AG04449 (cell line): Measurements from ENCODE around the gene PCDH1.
A peak's percentile ranks its signal among the peaks of the same experiment; 100 is the strongest.

Experiments used
- CTCF ChIA-PET: fragments of 350-600 bp; formaldehyde crosslinking; extraction: SDS; loops from one replicate; lab custom pipeline; 2021; ENCODE audit warnings: antibody characterized with exemption; lab: Yijun Ruan, JAX
- POLR2A ChIA-PET: fragments of 400-600, 350-600 bp; formaldehyde crosslinking; extraction: SDS; loops from one replicate; lab custom pipeline; 2020; ENCODE audit warnings: antibody characterized with exemption, inconsistent platforms; lab: Yijun Ruan, JAX
- DNase-seq: peaks from one replicate; pipeline ENCODE4 v3.0.0-alpha.2; 2010; ENCODE audit warnings: low read depth, low spot score
- H3K4me3 ChIP-seq: 2 replicates; pipeline ENCODE4 v1.5.1; 2011; ENCODE audit warnings: low read depth, mild to moderate bottlenecking, control low read depth, low read length
- TF ChIP-seq, protein P1 (sequence below): IDR thresholded peaks from one replicate; pipeline ENCODE4 v1.5.1; 2011; ENCODE audit warnings: mild to moderate bottlenecking, moderate library complexity, low read length, control low read depth, inconsistent platforms; ENCODE audit not compliant: insufficient read depth; ENCODE audit errors: missing control alignments

PCDH1 gene

DNA sequence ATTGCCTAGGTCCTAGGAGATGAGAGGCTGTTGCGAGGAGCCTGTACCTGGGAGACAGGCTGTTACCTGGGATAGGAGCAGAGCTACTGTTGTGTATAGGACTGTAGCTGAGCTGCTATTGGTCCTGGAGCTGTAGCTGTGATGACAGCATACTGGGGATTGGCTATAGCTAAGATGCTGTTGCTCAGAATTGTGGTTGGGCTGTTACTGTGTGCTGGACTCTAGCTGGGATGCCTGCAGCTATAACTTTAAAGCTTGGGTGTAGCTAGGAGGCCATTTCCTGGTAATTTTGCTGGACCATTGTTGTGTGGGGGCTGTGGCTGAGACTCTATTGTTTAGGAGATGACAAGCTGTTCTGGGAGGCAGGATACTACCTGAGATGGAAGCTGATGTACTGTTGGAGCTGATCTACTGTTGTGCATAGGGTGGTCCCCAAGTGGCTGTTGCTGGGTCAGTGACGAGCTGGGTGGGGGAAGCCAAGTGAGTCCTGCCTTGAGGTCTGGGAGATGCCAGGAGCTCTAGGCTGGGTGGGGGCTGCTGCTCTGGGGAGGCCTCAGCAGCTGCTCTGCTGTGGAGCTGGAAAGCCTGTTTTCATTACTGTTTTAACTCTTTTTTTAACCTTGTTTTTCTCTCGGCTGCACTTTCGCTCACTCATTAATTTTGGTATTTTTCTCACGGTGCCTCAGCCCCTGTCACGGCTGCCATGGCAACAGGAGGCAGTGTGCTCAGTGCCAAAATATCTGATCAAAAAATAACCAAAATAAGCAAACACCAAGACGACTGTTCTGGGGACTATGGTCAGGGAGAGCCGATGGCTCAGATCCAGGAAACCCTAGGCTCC is 3.0 kb upstream of the PCDH1 start:
- ChIA-PET CTCF (interaction anchor here (0.9 to 12.8 kb wide), 22 partner anchors 9 to 227 kb away, joined by 3 to 567 read pairs (median 11); partner anchors contain the start of genes PCDH12 and RNF14), POLR2A (no interaction called here)
- TF ChIP-seq, protein P1, sequence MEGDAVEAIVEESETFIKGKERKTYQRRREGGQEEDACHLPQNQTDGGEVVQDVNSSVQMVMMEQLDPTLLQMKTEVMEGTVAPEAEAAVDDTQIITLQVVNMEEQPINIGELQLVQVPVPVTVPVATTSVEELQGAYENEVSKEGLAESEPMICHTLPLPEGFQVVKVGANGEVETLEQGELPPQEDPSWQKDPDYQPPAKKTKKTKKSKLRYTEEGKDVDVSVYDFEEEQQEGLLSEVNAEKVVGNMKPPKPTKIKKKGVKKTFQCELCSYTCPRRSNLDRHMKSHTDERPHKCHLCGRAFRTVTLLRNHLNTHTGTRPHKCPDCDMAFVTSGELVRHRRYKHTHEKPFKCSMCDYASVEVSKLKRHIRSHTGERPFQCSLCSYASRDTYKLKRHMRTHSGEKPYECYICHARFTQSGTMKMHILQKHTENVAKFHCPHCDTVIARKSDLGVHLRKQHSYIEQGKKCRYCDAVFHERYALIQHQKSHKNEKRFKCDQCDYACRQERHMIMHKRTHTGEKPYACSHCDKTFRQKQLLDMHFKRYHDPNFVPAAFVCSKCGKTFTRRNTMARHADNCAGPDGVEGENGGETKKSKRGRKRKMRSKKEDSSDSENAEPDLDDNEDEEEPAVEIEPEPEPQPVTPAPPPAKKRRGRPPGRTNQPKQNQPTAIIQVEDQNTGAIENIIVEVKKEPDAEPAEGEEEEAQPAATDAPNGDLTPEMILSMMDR = no peak
- DNase-seq = no peak
- H3K4me3 ChIP-seq = no peak overlapping the region

GRCh38 chr5:141879941-141880738 is 1.9 kb upstream of the PCDH1 start:
- ChIA-PET CTCF (interaction anchor here (0.7 to 12.8 kb wide), 50 partner anchors 7 to 288 kb away, joined by 3 to 567 read pairs (median 8); partner anchors contain the start of genes ARAP3, DELE1, PCDH12 and RNF14), POLR2A (interaction anchor here (1.1 kb wide), 1 partner anchor 32 kb away, joined by 3 read pairs; no protein-coding TSS in a partner anchor)
- DNase-seq = no peak
- H3K4me3 ChIP-seq = no peak overlapping the region
- TF ChIP-seq, protein P1 = no peak

GRCh38 chr5:141879426-141879759 is 1.2 kb upstream of the PCDH1 start:
- CTCF ChIA-PET = interaction anchor here (0.6 to 12.8 kb wide), 62 partner anchors 8 to 287 kb away, joined by 3 to 567 read pairs (median 6); partner anchors contain the start of genes ARAP3, DELE1, DIAPH1 and PCDH12
- no peak for DNase-seq
- POLR2A ChIA-PET = interaction anchor here (0.6 to 1.1 kb wide), 2 partner anchors 31 to 90 kb away, joined by 3 read pairs; no protein-coding TSS in a partner anchor
- H3K4me3 ChIP-seq = no peak overlapping the region
- TF ChIP-seq, protein P1 = no peak

DNA sequence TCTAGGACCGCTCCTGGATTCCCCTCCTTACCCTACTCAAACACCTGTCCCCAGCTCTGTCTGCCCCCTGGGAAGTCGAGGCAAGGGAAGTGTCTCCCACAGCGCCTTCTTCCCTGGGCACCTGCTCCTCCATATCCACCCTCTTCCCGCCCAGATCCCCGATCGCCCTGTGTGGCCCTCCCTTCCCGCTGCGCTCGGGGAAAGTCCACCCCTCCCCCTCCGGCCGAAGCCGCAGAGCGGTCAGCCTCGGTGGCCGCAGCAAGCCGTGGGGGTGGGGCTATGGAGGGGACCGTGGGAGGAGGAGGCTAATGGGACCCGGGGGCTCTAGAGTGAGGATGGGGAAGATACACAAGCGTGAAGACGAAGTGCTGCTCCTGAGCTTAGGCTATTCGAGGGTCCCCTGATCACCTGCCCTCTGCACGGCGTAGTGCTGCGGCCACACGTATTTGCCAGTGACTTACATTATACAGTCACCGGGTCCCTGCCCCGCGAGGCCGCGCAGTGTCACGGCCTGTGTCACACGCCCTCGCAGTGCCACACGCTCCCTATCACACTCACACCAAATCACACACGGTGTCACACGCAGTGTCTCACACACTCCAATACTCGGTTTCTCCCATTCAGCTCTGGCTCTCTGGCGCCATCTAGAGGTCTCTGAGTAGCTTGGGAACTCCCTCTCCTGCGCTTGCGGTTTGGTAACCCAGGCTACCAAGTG is 658 bp upstream of the PCDH1 start:
- TF ChIP-seq, protein P1 = peak; percentile 97
- DNase-seq = peak; percentile 17
- CTCF ChIA-PET = interaction anchor here (0.6 to 12.8 kb wide), 70 partner anchors 8 to 287 kb away, joined by 3 to 567 read pairs (median 5); partner anchors contain the start of genes ARAP3, DELE1, DIAPH1 and PCDH12
- H3K4me3 ChIP-seq = peak overlapping the region; percentile 19
- POLR2A ChIA-PET = interaction anchor here (0.6 to 1.1 kb wide), 2 partner anchors 30 to 91 kb away, joined by 3 read pairs; no protein-coding TSS in a partner anchor

- DNase-seq = no peak
- CTCF ChIA-PET = interaction anchor here (0.8 to 12.8 kb wide), 39 partner anchors 9 to 285 kb away, joined by 3 to 567 read pairs (median 9); partner anchors contain the start of genes DELE1, PCDH12 and RNF14
- peak overlapping the region; percentile 44 for H3K4me3 ChIP-seq
These were observed 639 bp downstream of the PCDH1 start for GRCh38 chr5:141877356-141878185.

More at GRCh38 chr5:141877356-141878185, 639 bp downstream of the PCDH1 start:
- POLR2A ChIA-PET = no interaction called here
- TF ChIP-seq, protein P1 = no peak
